ENCODE measurements around the gene ARPC5L. TPM values are rescaled to one million over a fixed set of nuclear protein-coding genes. Genes with fewer than 3 reads are reported as not detected.
"Not testable (repeated sequence)": the region's sequence is repeated elsewhere in the genome, so short reads cannot be mapped to it uniquely, and the experiment has no call there.

Gene ARPC5L
- total RNA-seq, 2 donors from 2014 or later: 27.8 to 41.1 TPM

DNA sequence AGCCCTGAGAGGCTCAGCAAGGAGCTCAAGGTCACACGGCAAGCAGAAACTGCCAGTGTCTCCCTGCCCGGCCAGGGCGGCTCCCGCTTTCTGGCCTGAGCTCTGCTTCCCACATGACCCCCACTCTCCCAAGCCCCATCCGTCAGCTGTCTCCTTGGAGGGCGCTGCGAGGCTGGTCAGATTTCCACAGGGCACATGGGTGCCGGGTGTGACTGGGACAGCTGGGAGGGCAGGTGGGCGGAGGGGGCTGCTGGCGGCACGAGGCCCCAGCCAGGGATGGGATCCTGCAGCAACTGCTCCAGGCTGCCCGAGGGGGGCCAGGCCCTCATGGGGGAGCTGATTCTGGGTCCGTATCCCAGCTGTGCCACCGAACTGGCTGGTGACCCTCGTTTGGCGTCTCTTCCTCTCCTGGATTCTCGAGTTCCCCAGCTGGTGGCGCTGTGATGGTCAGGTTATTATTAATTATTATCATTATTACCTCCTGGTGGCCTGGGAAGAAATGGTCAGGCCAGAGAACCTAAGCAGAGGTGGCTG is 21.6 kb upstream of the ARPC5L start:
- no peak for DNase-seq (ENCODE audit: low spot score)
- H3K4me3 ChIP-seq: no peak overlapping the region
- no peaks in the 10 kb centered on the region for H3K9me3 ChIP-seq
- no peak for TF ChIP-seq POLR2A (IDR thresholded peaks at IDR 0.05)
- TF ChIP-seq, protein P1, sequence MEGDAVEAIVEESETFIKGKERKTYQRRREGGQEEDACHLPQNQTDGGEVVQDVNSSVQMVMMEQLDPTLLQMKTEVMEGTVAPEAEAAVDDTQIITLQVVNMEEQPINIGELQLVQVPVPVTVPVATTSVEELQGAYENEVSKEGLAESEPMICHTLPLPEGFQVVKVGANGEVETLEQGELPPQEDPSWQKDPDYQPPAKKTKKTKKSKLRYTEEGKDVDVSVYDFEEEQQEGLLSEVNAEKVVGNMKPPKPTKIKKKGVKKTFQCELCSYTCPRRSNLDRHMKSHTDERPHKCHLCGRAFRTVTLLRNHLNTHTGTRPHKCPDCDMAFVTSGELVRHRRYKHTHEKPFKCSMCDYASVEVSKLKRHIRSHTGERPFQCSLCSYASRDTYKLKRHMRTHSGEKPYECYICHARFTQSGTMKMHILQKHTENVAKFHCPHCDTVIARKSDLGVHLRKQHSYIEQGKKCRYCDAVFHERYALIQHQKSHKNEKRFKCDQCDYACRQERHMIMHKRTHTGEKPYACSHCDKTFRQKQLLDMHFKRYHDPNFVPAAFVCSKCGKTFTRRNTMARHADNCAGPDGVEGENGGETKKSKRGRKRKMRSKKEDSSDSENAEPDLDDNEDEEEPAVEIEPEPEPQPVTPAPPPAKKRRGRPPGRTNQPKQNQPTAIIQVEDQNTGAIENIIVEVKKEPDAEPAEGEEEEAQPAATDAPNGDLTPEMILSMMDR (IDR thresholded peaks at IDR 0.05): peak in 1 of 4 experiments; percentile 17
- no peaks in the 10 kb centered on the region for H3K36me3 ChIP-seq
- no peak overlapping the region for H3K27ac ChIP-seq
- 71% methylated on average over 14 of the region's 18 CpGs for WGBS
- intact Hi-C loops (cut with DNase I): no loop called here
- no peaks in the 10 kb centered on the region for H3K27me3 ChIP-seq (replicated peaks; ENCODE audit: insufficient read depth)
- H3K4me1 ChIP-seq (replicated peaks): no peaks in the 10 kb centered on the region

DNA sequence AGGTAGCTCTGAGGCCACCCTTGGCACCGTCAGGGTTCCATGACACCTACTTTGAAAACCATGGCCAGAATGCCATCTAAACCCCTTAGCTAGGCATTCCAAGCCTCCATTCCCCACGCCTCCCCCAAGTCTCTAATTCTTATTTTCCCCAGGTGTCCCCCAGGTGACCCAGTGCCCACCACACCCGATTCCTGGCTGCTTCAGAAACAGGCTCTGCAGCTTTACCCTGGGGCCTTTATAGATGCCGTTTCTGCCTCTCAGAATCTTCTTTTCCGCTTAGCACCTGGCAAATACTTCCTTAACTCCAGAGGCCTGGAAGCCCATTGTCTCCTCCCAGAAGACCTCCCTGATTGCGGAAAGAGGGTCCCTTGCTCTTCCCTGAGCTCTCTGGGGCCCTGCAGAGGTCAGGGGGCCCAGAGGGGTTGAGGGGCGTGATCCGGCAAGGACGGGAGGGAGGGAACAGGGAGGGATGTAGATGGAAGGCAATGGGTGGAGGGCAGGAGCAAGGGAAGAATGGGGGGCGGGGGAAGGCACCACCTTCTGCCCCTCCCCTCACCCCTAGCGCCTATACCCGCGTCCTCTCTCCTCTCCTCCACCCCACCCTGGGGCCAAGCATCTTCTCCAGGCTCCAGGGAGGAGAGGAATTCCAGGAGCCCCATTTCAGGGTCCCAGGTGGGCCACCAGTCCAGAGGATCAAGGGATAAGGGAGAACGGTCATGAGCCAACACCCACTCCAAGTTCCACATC is 20.7 kb upstream of the ARPC5L start:
- 66% methylated on average over 14 of the region's 14 CpGs for WGBS
- TF ChIP-seq POLR2AphosphoS5 (IDR thresholded peaks at IDR 0.05) (no peak), POLR2A (IDR thresholded peaks at IDR 0.05) (no peak)
- TF ChIP-seq, protein P1 (IDR thresholded peaks at IDR 0.05): no peak

DNA sequence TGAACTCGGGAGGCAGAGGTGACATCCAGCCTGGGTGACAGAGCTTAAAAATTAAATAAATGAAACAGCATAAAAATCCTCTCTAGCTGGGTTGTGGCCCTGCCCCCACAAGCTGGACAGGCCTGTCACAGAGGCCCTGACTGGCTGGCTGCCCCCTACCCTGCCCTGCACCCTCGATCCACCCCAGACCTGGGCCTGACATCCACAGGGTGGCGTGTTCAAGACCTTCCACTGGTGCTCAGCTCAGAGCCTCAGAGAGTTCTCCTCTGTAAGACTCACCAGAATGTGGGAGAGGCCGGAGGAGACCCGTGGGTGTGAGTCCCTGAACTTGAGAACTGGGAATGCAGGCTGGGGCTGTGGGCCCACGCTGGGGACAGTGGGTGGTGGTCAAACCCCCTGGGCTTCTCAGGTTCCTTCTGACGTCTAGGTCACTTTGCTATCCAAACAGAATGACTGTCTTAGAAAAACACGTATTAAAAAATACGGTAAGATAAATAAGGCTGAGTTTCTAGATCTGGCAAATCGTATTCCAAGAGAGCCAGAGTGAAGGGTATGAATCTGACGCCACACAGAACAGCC is 18.4 kb upstream of the ARPC5L start:
- intact Hi-C loops (cut with DNase I): no loop called here
- no peak for TF ChIP-seq POLR2AphosphoS5 (IDR thresholded peaks at IDR 0.05)
- TF ChIP-seq, protein P1 (IDR thresholded peaks at IDR 0.05): no peak
- no peak for TF ChIP-seq POLR2A (IDR thresholded peaks at IDR 0.05)
- Histone ChIP-seq H3K4me1 (replicated peaks) (no peaks in the 10 kb centered on the region), H3K4me3 (no peak overlapping the region), H3K27me3 (replicated peaks; ENCODE audit: insufficient read depth) (no peaks in the 10 kb centered on the region), H3K9me3 (no peaks in the 10 kb centered on the region), H3K36me3 (no peaks in the 10 kb centered on the region), H3K27ac (no peak overlapping the region)
- 79% methylated on average over 11 of the region's 11 CpGs for WGBS
- DNase-seq (ENCODE audit: low spot score): no peak

More for the DNA sequence above, 20.7 kb upstream of the ARPC5L start:
- no peaks in the 10 kb centered on the region for H3K9me3 ChIP-seq
- intact Hi-C loops (cut with DNase I): no loop called here
- H3K36me3 ChIP-seq: no peaks in the 10 kb centered on the region
- H3K27me3 ChIP-seq (replicated peaks; ENCODE audit: insufficient read depth): no peaks in the 10 kb centered on the region
- no peak overlapping the region for H3K4me3 ChIP-seq
- no peaks in the 10 kb centered on the region for H3K4me1 ChIP-seq (replicated peaks)
- no peak overlapping the region for H3K27ac ChIP-seq
- DNase-seq (ENCODE audit: low spot score): no peak

DNA sequence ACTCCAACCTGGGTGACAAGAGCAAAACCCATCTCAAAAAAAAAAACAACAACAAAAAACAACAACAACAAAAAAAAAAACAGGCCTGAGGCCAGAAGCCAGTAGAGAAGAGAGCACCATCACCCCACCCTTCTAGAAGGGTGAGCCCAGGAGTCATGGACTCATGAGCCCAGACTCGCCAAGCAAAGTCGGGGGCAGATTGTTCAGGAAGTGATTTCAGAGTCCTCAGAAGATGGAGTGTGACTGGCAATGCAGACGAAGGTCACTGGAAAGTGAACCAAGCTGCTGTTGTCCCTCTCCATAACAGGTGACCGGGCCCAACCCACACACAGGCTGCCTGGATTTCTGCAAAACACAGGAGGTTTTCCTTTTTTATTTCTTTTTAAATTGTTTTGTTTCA is 17.6 kb upstream of the ARPC5L start:
- no peak overlapping the region for H3K27ac ChIP-seq
- H3K4me3 ChIP-seq: no peak overlapping the region
- intact Hi-C loops (cut with DNase I): no loop called here
- H3K27me3 ChIP-seq (replicated peaks; ENCODE audit: insufficient read depth): no peaks in the 10 kb centered on the region
- no peaks in the 10 kb centered on the region for H3K4me1 ChIP-seq (replicated peaks)
- TF ChIP-seq, protein P1 (IDR thresholded peaks at IDR 0.05): no peak
- TF ChIP-seq POLR2AphosphoS5 (IDR thresholded peaks at IDR 0.05): no peak
- TF ChIP-seq POLR2A (IDR thresholded peaks at IDR 0.05): no peak
- 81% methylated on average over 4 of the region's 4 CpGs for WGBS
- no peaks in the 10 kb centered on the region for H3K9me3 ChIP-seq
- DNase-seq (ENCODE audit: low spot score): no peak
- H3K36me3 ChIP-seq: no peaks in the 10 kb centered on the region

DNA sequence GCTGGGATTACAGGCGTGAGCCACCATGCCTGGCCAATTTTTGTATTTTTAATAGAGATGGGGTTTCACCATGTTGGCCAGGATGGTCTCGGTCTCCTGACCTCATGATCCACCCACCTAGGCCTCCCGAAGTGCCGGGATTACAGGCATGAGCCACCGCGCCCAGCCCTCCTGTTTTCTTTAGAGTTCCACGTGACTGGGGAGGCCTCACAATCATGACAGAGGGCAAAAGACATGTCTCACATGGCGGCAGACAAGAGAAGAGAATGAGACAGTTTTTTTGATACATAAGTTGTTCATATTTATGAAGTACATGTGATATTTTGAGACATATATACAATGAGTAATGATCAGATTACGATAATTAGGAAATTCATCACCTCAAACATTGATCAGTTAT is 15.5 kb upstream of the ARPC5L start:
- 93% methylated on average over 9 of the region's 9 CpGs for WGBS
- intact Hi-C loops (cut with DNase I): not testable (repeated sequence)

More for the DNA sequence above, 15.5 kb upstream of the ARPC5L start:
- H3K4me3 ChIP-seq; H3K36me3 ChIP-seq; DNase-seq (ENCODE audit: low spot score); H3K9me3 ChIP-seq; H3K27me3 ChIP-seq (replicated peaks; ENCODE audit: insufficient read depth); H3K4me1 ChIP-seq (replicated peaks); H3K27ac ChIP-seq: not testable (repeated sequence)
